HG03432 (cell line): Measurements from ENCODE around the gene KCTD2.
"Not testable (repeated sequence)": the region's sequence is repeated elsewhere in the genome, so short reads cannot be mapped to it uniquely, and the experiment has no call there.

ENCODE experiments used
- ATAC-seq: cut with Tn5 transposase; IDR thresholded peaks from one replicate; pipeline ENCODE4 v1.9.1; 2021; ENCODE audit warnings: mild to moderate bottlenecking, moderate library complexity; ENCODE audit not compliant: unreplicated experiment

The KCTD2 gene

DNA sequence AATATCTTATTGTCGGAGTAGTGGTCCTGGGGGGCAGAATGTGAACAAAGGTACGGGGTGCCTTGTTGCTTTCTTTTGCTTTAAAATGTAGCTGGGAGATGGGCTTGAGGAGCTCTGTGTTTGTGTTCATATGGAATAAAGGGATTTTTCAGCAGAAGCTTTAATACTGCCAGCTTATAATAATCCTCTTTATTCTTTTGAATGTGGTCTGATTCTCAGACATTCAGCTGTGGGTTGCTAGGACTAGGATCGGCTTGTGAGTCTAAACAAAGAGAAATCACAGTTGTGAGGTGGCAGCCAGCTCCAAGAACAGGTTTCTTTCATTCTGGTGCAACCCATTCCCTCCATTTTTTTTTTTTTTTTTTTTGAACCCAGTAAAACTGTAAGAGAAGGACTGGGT lies 27.3 kb upstream of the KCTD2 start:
- no peak for ATAC-seq

DNA sequence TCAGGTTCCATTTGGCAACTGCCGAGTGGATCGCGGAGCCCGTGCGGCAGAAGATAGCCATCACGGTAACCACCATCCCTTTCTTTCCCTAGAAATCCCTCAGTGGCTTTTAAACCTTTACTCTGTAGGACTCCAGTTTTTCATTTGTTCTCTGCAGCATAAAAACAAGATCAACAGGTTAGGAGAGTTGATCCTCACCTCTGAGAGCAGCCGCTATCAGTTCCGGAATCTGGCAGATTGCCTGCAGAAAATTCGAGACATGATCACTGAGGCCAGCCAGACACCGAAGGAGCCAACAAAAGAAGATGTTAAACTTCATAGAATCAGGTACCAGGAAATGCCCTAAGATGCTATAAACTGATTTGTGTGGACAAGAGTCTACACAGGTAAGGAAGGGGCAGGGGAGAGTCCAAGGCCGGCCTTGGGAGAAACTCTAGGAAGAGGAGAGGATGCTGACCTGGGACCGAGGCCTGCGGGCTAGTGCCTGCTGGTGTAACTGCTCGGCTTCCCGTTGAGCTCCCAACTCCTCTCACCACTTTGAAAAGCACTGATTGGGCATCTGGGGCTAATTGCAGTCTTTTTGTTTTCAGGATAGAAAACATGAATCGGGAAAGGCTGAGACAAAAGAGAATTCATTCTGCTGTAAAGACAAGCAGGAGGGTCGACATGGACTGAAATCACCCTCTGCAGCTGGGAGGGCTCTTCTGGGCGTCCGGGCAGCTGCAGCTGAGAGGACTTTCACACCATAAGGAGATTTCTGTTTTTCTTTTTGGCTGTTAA lies 26.5 kb upstream of the KCTD2 start:
- ATAC-seq = no peak

DNA sequence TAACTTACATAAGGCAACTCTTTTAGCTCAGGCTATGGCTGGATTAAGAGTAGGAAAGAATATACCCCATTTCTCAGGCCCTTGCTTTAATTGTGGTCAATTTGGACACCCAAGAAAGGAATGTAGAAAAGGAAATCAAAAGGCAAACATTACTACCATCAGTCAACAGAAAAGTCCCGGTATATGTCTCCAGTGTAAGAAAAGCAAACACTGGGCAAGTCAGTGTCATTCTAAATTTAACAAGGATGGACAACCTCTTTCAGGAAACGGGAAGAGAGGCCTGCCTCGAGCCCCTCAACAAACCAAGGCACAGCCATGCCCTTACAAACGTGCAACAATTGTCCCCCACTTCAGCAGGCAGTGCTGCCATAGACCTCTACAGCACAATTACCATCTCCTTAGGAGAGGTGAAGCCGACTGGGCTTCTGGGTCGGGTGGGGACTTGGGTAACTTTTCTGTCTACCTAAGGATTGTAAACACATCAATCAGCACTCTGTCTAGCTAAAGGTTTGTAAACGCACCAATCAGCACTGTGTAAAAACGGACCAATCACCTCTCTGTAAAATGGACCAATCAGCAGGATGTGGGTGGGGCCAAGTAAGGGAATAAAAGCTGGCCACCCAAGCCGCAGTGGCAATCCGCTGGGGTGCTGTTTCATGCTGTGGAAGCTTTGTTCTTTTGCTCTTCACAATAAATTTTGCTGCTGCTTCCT lies 22.2 kb upstream of the KCTD2 start:
- no peak for ATAC-seq

DNA sequence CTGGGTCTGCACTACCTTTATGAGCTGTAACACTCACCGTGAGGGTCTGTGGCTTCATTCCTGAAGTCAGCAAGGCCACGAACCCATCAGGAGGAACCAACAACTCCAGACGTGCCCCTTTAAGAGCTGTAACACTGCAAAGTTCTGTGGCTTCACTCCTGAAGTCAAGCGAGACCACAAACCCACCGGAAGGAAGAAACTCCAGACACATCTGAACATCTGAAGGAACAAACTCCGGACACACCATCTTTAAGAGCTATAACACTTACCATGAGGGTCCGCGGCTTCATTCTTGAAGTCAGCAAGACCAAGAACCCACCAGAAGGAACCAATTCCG lies 21.7 kb upstream of the KCTD2 start:
- not testable (repeated sequence) for ATAC-seq

DNA sequence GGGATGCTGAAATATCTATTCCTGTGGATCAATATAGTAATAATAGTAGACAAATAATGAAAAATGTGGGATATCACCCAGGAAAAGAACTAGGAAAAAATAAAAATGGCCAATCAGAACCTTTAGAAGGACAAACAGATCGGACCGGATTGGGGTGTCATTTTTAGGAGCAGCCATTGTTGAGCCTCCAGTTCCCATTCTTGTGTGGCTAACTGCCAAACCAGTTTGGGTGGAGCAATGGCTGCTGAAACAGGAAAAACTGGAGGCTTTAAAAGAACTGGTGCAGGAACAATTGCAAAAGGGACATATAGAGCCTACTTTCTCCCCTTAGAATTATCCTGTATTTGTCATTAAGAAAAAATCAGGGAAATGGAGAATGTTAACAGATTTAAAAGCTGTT lies 20.4 kb upstream of the KCTD2 start:
- not testable (repeated sequence) for ATAC-seq

DNA sequence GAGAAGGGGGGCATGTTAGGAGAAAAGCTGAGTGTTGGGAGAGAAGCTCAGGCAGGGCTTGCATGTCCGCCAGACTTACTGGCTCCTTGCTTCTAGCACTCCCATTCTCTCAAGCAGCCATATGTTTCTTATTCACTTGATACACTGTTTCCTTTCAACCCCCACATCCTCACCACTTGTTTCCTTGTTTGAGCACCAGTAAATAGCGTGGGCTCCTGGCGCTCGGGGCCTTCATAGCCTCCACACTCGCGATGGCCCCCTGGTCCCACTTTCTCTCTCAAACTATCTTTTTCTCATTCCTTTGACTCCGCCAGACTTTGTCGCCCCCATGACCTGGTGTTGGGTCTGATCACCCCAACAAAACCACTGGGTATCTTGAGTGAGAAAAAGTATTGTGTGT lies 16.9 kb upstream of the KCTD2 start:
- no peak for ATAC-seq

DNA sequence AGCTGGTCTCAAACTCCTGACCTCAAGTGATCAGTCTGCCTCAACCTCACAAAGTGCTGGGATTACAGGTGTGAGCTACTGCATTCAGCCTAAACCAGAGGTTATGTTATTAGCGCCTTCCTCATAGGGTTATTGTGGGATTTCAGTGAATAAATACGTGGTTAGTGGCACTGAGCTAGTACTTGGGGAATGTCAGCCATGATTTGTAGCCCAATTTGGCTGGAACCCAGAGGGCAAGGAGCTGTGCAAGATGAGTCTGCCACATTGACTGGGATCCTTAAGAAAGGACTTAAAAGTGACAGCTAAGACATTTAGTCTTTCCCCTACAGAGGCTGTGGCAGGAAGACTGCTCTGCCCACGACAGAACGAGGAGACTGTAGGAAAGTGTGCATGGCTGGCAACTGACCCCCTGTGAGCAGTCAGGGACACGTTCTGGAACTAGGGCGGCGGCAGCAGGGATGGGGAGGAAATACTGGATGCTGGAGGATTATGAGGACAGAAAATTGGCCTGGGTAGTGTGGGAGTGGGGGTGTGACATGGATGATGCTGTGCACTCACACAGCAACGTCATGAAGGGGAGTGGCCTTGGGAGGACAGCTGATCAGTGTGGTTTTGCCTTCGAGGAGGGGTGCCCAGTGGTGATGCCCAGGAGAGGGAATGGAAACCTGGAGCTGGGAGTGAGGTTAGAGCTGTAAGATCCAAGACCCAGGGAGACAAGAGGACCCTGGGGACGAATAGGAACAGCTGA lies 14.9 kb upstream of the KCTD2 start:
- no peak for ATAC-seq

DNA sequence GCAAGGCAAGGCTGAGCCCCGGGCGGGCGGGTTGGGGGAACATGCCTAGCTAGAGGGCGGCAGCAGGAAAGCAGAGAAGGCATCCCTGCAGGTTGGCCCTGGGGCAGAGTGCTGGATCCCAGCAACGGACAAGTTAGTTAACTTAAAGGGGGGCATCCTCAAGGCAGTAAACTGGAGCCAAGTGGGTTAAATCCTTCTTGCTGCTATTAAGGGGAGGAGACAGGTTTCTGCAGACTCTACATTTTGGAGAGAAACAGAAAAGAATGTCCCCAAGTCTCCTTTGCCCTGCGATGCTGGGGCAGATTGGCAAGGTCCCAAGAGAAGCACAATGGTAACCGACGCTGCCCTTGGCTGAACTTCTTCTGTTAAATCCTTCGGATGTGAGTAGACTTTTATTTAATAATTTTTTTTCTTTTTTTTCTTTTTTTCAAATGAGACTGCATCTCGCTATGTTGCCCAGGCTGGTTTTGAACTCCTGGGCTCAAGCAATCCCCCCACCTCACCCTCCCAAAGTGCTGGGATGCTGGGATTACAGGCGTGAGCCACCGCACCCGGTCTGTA lies 14.2 kb upstream of the KCTD2 start:
- ATAC-seq = no peak

DNA sequence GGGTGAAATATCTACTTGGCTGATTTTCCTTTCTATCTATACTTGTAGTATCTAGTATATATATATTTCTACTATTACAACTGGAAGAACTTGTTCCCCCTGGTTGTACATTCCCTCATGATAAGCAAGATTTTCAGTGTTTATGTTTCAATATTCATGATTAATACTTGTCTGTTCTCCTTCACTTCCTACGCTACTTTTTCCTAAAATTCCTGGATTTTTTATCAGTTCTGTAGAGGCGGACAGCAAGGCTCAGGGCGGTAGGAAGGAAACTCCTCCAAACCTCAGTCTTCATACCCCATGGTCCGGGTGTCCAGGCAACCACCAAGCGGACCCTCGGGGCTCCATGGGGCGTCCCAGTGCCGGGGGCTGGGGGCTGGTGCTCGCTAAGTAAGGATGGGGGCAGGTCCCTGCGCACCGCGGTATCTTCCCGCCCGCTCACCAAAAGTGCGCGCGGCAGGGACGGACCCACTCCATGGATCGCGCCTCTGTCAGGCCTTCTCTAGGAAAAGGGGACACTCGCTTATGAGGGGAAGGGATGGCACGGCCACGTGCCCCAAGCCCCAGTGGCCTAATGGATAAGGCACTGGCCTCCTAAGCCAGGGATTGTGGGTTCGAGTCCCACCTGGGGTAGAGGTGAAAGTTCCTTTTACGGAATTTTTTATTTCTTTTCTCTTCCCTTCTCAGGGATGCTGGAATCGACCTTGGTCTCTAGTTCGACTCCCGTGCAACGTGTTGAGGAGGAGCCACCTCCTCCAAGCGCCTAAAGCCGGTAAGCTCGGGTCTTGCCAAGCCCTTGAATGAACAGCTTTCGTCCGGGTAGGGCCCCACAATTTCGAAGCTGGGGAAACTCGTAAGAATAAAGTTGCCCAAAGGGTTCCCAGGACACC lies 13.4 kb upstream of the KCTD2 start:
- peak; percentile 51 for ATAC-seq

DNA sequence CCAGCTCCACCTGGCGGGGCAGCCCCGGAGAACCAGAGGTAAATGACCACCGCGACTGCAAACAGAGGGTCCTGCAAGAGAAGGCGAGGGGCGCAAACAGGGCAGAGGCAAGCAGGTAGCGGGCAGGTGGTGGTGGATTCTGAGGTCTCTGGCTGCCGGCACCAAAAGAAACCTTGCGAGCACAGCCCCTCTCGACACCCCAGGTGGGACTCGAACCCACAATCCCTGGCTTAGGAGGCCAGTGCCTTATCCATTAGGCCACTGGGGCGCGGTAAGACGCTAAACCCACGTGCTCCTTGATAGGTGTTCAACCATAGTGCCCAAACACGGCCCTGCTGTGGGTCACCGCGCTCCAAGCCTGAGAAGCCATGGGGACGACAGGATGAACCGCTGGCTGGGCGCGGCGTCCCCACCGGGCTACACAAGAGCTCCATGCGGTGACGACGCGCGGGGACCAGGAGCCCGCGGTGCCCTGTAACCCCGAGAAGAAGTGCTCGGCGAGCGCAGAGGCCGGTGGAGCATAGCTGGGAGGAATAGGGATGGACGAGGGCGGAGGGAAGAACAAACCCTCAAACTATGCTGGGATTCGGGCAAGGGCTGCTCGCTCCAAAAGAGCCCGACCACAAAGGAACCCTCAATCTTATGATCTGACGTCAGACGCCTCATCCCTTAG lies 12.7 kb upstream of the KCTD2 start:
- peak; percentile 67 for ATAC-seq

DNA sequence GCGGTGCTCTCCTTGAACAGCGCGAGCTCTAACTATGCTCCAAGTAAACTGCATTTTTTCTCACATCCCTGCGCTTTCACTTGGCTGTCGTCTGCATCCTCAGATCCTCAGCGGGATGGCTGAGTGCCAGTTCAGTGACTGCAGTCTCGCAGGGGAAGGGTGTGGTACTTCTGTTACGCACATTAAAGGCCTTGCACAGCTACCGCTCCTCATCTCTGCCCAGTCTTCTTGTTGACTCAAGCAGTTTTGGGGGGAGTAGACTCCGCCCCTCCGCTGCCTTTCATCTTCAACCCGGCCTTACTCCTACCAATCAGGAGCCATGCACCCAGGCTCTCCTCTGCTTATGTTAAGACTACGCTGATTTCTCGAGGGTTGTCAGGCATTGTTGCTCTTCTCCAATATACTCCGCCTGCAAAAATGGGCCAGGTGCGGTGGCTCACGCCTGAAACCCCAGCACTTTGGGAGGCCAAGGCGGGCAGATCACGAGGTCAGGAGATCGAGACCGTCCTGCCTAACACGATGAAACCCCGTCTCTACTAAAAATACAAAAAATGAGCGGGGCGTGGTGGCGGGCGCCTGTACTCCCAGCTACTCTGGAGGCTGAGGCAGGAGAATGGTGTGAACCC lies 10.3 kb upstream of the KCTD2 start:
- ATAC-seq = no peak

DNA sequence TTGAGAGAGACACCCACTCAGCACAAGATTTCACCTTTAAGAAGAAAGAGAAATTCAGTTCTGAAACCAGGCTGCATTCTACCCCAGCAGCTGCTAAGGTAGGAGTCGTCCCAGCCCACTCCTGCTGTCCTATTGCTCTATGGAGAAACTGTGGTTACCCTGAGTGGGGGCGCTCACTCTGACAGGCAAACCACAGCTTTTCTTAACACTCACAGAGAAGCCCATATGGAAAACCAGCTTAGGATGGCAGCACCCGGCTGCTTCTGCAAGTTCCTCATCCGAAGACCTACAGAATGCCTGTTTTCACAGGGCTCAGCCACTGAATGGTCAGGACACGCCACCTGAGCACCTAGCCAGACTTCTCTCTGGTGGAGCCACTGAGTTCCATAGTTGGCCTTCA lies 7.8 kb upstream of the KCTD2 start:
- ATAC-seq = no peak

DNA sequence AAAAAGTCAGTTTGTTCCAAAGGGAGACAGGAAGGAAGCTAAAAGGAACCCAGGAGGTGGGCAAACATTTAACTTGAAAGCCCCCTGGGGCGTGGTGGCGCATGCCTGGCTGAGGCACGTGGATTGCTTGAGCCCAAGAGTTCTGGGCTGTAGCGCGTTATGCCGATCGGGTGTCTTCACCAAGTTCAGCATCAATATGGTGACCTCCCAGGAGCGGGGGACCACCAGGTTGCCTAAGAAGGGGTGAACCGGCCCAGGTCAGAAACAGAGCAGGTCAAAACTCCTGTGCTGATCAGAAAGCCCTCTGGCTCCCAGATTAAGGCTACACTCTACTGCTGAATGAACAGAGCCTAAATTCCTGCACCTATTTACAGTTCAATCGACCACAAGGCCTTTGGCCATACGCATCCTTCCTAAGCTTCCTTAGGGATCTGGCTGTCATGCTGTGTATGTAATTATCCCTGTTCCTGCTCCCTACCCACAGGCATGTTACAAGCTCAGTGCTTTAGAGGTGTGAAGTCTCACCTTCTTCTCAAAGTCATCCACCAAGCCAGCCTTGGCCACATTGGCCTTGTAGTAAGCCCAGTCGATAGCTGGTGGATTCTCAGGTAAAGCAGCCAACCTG lies 5.3 kb upstream of the KCTD2 start:
- no peak for ATAC-seq

DNA sequence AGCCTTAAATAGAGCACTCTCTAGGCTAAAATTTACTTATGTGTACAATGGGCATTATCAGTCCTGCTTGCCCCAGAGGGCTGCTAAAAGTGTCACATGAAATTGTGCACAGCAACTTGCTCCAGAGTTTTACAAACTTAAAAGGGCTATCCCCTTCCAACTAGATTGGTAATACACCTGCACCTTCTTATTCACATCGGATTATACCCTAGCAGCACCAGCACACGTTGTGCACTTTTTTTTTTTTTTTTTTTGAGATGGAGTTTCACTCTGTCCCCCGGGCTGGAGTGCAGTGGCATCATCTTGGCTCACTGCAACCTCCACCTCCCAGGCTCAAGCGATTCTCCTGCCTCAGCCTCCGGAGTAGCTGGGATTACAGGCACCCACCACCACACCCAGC lies 3.2 kb upstream of the KCTD2 start:
- ATAC-seq = not testable (repeated sequence)

DNA sequence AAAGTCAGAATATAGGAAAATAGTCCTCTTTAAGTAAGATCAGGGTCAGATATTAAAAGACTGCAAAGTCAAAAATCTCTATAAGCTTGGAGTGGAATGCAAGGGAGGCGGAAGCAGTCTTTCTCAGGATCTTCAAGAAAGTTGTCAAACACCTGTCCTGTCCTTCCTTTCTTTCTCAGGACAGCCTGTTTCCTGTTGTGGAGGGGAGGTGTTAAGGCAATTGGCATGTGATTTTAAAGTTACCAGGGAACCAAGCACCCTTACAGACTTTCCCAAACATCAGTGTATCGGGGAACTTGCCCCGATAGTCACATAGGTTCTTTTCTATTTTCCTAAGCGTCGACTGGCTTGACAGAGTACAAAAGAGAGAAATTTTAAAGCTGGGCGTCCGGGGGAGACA lies 2.3 kb upstream of the KCTD2 start:
- no peak for ATAC-seq

DNA sequence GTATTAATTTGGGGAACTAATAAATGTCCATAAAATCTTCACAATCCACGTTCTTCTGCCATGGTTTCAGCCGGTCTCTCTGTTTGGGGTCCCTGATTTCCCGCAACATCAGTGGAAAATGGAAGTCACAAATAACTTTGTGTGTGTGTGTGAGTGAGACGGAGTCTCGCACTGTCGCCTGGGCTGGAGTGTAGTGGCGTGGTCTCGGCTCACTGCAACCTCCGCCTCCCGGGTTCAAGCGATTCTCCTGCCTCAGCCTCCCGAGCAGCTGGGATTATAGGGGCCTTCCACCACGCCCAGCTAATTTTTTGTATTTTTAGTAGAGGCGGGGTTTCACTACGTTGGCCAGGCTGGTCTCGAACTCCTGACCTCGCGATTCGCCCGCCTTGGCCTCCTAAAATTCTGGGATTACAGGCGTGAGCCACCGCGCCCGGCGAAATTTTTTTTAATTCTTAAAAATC lies 1.0 kb upstream of the KCTD2 start:
- ATAC-seq = not testable (repeated sequence)

DNA sequence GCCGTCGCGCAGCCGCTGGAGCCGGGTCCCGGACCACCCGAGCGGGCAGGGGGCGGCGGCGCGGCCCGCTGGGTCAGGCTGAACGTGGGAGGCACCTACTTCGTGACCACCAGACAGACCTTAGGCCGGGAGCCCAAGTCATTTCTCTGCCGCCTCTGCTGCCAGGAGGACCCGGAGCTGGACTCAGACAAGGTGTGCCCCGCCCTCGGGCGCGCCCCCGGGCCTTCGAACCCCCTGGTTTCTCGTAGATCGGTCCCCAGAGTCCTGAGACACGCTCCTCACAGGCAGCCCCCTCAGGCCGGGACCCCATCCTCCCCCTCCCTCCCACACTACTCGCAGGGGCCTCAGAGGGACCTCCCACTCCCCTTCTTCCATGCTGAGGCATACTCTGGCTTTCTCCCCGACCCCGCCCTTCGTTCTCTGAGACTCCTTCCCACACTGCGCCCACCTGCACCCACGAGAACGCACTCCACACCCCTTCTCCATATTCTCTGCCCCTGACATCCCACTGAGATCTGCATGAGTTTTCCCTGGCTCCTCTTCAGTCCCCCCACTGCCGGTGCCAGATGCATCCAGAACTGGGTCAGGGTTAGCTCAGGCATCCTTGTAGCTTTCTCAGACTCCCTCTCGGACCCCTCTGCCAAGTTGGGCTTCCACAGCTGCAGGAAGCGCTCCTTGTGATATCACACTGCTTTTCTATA lies 523 bp downstream of the KCTD2 start:
- ATAC-seq = peak; percentile 6

DNA sequence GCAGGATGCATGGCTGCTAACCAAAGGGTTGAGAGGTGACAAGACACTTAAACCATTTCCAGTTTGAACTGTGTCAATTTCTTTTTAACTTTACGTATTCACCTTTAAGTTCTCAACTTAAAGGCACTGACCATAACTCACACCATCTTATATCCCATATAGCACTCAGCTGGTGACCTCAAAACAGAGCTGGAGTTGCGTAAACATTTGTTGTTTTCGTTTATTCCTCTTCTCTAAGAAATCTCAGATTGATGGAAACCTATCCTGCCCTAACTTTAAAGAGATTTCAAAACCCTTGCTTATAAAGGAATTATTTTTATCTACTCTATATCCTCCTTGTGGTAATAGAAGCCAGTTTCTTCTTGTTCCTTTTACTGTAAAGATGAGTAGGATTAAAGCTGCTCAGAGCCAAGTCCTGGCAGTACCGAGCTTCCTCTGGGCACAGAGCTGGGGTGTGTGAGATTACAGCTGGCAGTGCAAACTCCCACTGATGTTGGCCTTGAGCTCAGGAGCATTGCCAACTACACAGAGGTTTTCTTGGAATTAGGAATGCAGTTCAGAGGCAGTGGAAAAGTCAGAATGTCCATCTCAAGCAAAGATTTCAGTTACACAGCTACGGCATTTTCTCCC lies 1.3 kb downstream of the KCTD2 start:
- ATAC-seq = no peak
